ENCODE results near the gene TAF1B. TPM values are rescaled to one million over a fixed set of nuclear protein-coding genes. Genes with fewer than 3 reads are reported as not detected.
A peak's percentile ranks its signal among the peaks of the same experiment; 100 is the strongest.

TAF1B gene
- total RNA-seq, 1 donor from 2014 or later, result 15.6 TPM

DNA sequence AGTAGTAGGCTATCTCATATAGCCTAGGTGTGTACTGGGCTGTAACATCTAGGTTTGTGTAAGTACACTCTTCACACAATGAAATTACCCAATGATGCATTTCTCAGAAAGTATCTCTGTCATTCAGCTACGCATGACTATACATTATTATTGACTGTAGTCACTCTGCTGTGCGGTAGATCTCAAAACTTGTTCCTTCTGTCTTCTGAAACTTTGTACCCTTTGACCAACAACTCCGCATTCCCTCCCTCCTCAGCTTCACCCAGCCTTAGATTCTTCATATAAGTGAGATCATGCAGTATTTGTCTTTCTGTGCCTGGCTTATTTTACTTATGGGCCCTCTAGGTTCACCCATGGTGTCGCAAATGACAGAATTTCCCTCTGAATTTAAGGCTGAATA is 49.0 kb downstream of the TAF1B start:
- TF ChIP-seq, protein P1, sequence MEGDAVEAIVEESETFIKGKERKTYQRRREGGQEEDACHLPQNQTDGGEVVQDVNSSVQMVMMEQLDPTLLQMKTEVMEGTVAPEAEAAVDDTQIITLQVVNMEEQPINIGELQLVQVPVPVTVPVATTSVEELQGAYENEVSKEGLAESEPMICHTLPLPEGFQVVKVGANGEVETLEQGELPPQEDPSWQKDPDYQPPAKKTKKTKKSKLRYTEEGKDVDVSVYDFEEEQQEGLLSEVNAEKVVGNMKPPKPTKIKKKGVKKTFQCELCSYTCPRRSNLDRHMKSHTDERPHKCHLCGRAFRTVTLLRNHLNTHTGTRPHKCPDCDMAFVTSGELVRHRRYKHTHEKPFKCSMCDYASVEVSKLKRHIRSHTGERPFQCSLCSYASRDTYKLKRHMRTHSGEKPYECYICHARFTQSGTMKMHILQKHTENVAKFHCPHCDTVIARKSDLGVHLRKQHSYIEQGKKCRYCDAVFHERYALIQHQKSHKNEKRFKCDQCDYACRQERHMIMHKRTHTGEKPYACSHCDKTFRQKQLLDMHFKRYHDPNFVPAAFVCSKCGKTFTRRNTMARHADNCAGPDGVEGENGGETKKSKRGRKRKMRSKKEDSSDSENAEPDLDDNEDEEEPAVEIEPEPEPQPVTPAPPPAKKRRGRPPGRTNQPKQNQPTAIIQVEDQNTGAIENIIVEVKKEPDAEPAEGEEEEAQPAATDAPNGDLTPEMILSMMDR (IDR thresholded peaks at IDR 0.05), result no peak
- H3K36me3 Mint-ChIP-seq (ENCODE audit: low read depth), result peaks cover 21% of the 10 kb centered on the region
- peaks cover 12% of the 10 kb centered on the region for H3K9me3 Mint-ChIP-seq (ENCODE audit: low read depth)

DNA sequence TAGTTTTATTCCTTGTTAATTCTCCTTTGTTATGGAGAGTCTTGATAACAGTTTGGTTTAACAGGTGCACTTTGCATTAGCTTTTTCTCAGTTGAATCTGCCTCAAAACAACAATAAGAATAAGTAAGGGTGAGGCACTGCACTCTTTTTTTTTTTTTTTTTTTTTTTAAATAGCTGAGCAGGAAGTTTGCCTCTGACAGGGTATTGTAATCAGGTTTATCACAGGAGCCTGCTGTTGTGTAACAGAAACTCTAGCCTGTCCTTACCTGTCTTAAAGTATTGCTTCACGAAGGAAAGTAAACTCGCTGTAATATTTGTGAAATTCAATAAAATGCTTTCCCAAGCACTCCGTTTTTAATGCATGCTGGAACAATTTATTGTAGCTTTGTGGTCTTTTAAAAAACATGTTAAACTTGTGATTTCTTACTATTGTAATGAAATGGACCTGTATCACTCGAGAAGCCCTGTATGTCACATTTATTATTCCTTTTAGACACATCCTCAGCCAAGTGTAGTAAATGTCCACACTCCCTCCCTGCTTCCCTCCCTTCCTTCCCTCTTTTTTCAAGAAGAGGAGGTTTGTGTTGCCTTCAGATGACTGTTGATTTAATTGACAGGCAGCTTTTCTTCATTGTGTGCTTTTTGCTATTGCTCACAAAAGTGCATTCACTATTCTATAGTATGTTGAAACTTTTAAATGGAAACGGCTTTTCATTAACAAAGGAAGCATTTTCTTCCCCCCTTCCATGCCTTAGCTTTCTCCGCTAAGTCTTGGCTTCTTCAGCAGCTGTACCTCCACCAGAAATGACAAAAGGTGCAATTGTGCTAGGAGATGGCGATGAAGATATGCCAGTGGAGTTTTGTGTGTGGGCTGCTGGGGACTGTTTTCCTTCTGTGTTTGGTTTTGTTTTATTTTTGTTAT is 52.7 kb downstream of the TAF1B start:
- peak overlapping the region; percentile 91 for H3K27ac Mint-ChIP-seq (ENCODE audit: unreplicated experiment)
- no peak overlapping the region for H3K4me3 Mint-ChIP-seq (ENCODE audit: unreplicated experiment)

More for the DNA sequence above, 49.0 kb downstream of the TAF1B start:
- Mint-ChIP-seq H3K27me3 (ENCODE audit: low read depth) (no peaks in the 10 kb centered on the region), H3K4me3 (ENCODE audit: unreplicated experiment) (no peak overlapping the region), H3K4me1 (ENCODE audit: low read depth) (peaks cover 27% of the 10 kb centered on the region), H3K27ac (ENCODE audit: unreplicated experiment) (no peak overlapping the region)
- no peak for DNase-seq (ENCODE audit: low spot score)

DNA sequence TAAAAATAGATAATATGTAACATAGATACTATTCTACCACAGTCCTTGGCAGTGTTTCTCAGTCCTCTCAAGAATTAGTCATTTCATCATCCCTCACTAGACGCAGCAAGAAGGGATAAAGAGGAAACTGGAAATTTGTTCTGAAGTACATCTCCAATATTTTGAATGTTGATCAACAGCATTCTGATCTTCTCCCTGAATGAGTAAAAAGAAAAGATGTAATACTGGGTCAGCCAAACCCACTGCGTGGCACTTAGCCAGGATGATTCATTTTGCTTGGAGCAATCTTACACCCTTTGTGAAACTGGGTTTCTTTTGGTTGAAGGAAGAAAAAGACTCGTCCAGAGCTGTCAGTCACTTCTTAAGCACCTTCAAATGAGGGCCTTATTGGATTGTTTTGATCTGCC is 54.1 kb downstream of the TAF1B start:
- Mint-ChIP-seq H3K4me3 (ENCODE audit: unreplicated experiment) (peak overlapping the region; percentile 31), H3K4me1 (ENCODE audit: low read depth) (peaks cover 37% of the 10 kb centered on the region), H3K27me3 (ENCODE audit: low read depth) (no peaks in the 10 kb centered on the region), H3K36me3 (ENCODE audit: low read depth) (peaks cover 2% of the 10 kb centered on the region), H3K9me3 (ENCODE audit: low read depth) (no peaks in the 10 kb centered on the region), H3K27ac (ENCODE audit: unreplicated experiment) (peak overlapping the region; percentile 91)
- no peak for DNase-seq (ENCODE audit: low spot score)
- TF ChIP-seq, protein P1 (IDR thresholded peaks at IDR 0.05), result no peak

More for the DNA sequence above, 52.7 kb downstream of the TAF1B start:
- peaks cover 4% of the 10 kb centered on the region for H3K36me3 Mint-ChIP-seq (ENCODE audit: low read depth)
- no peak for DNase-seq (ENCODE audit: low spot score)
- no peaks in the 10 kb centered on the region for H3K9me3 Mint-ChIP-seq (ENCODE audit: low read depth)
- no peaks in the 10 kb centered on the region for H3K27me3 Mint-ChIP-seq (ENCODE audit: low read depth)
- peaks cover 37% of the 10 kb centered on the region for H3K4me1 Mint-ChIP-seq (ENCODE audit: low read depth)
- TF ChIP-seq, protein P1 (IDR thresholded peaks at IDR 0.05), result no peak

- H3K4me3 Mint-ChIP-seq (ENCODE audit: unreplicated experiment), result peak overlapping the region; percentile 40
- H3K36me3 Mint-ChIP-seq (ENCODE audit: low read depth), result peaks cover 2% of the 10 kb centered on the region
- peak overlapping the region; percentile 91 for H3K27ac Mint-ChIP-seq (ENCODE audit: unreplicated experiment)
- DNase-seq (ENCODE audit: low spot score), result no peak
- H3K9me3 Mint-ChIP-seq (ENCODE audit: low read depth), result no peaks in the 10 kb centered on the region
- TF ChIP-seq, protein P1 (IDR thresholded peaks at IDR 0.05), result no peak
- H3K4me1 Mint-ChIP-seq (ENCODE audit: low read depth), result peaks cover 37% of the 10 kb centered on the region
- H3K27me3 Mint-ChIP-seq (ENCODE audit: low read depth), result no peaks in the 10 kb centered on the region
Measured at GRCh38 chr2:9897846-9898245, 54.6 kb downstream of the TAF1B start.

GRCh38 chr2:9905413-9905812 is 62.1 kb downstream of the TAF1B start:
- H3K36me3 Mint-ChIP-seq (ENCODE audit: low read depth), result no peaks in the 10 kb centered on the region
- H3K4me1 Mint-ChIP-seq (ENCODE audit: low read depth), result peaks cover 3% of the 10 kb centered on the region
- H3K4me3 Mint-ChIP-seq (ENCODE audit: unreplicated experiment), result no peak overlapping the region
- H3K27me3 Mint-ChIP-seq (ENCODE audit: low read depth), result no peaks in the 10 kb centered on the region
- DNase-seq (ENCODE audit: low spot score), result no peak
- TF ChIP-seq, protein P1 (IDR thresholded peaks at IDR 0.05), result no peak
- H3K27ac Mint-ChIP-seq (ENCODE audit: unreplicated experiment), result no peak overlapping the region
- no peaks in the 10 kb centered on the region for H3K9me3 Mint-ChIP-seq (ENCODE audit: low read depth)
